Raji (cell line): ENCODE measurements around the gene NEXN.

Experiments used
- POLR2A ChIP-seq: IDR thresholded peaks from 2 replicates; pipeline ENCODE4 v1.6.1; 2011; ENCODE audit warnings: low read depth, low read length, control low read depth; ENCODE audit not compliant: insufficient read depth

The NEXN gene

GRCh38 chr1:77940921-77941570 lies 52.6 kb downstream of the NEXN start:
- TF ChIP-seq POLR2A, result no peak

DNA sequence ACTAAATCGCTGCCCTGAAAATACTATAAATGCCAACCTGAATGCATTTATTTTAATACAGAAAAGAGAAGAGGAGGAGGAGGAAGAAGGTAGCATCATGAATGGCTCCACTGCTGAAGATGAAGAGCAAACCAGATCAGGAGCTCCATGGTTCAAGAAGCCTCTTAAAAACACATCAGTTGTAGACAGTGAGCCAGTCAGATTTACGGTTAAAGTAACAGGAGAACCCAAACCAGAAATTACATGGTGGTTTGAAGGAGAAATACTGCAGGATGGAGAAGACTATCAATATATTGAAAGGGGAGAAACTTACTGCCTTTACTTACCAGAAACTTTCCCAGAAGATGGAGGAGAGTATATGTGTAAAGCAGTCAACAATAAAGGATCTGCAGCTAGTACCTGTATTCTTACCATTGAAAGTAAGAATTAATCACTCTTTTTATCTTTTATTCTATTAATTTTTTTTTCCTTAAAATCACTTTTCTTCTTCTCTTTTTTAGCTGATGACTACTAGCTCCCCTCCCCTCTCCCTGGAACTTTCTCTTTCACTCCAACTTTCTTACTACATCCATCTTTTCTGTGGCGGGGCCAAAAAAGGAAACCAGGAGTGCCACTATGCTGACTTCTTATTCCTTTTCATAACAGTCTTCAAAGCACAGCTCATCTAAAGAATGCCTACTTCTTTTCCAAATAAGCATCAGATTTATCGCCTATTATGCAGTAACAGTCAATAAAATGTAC lies 54.1 kb downstream of the NEXN start:
- TF ChIP-seq POLR2A, result no peak

DNA sequence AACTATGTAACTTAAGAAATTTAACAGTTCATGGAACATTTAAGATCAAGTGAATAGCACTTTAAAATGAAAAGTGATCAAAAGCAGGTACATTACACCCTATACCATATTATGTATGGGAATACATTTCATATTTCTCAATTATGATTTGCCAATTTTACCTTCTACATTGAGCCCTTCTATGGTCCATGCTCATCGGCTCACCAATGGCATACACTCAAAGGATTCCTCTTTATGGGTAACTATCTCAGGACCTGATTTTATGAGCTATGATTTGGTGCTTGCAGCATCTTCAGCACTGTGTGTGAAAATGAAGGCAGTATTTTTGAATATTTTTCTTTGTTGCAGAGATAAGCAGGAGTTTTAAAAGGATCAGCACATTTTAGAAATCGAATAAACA lies 56.9 kb downstream of the NEXN start:
- no peak for TF ChIP-seq POLR2A

DNA sequence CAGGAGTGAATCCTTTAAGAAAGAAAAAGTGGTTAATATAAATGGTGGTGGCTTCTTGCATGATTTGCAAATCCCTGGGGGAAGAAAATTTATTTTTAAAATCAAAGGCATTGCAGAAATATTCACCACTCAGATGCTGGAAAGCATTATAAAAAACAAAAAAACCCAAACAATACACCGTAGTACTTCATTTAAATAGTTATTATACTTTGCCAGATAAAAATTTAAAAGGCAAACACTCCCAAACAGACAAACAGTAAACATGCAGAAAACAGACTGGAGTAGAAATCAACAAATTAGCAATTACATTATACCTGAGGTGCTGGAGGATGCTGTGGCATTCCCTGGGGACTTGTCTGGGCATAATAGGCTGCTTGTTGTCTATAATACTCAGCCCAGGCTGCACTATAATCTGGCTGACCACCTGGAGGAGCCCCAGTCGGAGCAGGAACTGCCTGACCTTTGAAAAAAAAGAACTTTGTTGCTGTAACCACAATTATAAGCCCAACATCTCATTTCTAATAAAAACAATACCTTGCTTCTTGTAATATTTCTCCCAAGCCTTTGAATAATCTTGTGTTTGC lies 60.5 kb downstream of the NEXN start:
- TF ChIP-seq POLR2A, result no peak

- no peak for TF ChIP-seq POLR2A
Observed at GRCh38 chr1:77950873-77951272, 62.4 kb downstream of the NEXN start.

- TF ChIP-seq POLR2A, result no peak
Observed at GRCh38 chr1:77951328-77951727, 62.9 kb downstream of the NEXN start.

- TF ChIP-seq POLR2A, result no peak
Observed at GRCh38 chr1:77953907-77954306, 65.5 kb downstream of the NEXN start.

DNA sequence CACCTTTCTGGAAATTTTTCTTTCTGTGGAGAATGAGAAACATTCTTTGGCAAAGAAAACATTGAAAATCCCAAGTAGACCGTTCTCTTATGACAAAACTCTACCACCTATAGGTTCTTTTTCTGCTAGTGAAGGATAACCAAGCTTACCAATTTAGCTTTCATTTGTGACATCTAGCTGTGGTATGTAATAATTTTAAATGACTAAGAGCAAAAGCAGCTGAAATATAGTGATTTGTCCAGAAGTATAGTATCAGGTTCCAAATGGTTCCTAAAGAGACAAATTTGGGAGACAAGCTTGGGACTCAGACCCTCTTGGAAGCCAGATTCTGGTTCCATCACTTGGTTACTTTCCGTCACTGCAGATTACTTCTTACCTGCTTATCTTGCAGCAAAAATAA lies 66.1 kb downstream of the NEXN start:
- no peak for TF ChIP-seq POLR2A

DNA sequence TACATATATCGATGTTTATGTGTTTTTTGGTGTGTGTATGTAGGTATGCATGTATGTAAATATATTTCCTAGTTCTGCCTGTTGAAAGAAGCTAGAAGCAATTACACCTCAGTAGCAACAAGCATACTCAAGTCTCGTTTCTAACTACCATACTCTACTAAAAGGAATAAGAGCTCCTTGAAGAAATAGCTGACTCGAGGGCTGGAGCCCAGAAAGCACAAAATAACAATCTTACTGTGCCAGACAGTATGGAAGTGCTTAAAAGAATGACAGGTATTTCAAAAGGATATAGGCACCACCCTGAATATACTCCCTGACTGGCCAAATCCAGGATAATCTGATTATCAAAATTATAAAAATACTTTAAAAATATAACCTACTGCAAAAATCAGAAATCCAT lies 67.3 kb downstream of the NEXN start:
- TF ChIP-seq POLR2A, result no peak

GRCh38 chr1:77956464-77956863 lies 68.0 kb downstream of the NEXN start:
- TF ChIP-seq POLR2A, result no peak

DNA sequence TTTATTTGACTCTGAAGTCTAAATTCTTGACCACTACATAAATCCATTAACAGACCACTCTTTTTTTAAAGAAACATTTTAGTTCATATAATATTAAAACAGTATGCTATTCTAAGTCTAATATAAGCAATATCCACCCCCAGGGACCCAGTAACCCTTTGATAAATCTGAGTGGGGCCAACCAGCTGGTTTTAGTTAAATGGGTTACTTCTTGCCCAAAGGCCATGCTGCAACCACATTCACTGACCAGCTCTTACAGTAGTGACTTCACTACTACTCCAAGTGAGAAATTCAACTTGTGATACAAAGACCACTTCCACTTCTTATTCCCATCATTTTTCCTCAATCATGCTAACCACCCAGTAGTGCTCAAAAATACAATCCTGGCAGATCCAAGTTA lies 70.0 kb downstream of the NEXN start:
- TF ChIP-seq POLR2A, result no peak

GRCh38 chr1:77958850-77959249 lies 70.4 kb downstream of the NEXN start:
- TF ChIP-seq POLR2A, result no peak

DNA sequence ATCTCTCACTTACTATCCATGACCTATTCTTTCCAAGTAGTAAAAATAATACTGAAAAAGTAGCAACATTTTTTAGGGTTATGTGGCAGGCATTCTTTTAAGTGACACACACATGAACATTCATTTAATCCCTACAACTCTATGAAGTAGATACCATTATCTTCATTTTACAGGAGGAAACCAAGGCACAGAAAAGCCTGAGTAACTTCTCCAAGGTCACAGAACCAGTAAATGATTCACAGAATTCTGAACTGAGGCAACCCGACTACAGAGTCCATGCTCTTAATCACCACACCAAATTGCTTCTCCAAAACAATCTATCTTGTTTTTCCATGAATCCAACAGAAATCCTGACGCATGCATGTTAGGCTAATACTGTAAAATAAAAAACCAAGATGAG lies 73.0 kb downstream of the NEXN start:
- TF ChIP-seq POLR2A, result no peak

DNA sequence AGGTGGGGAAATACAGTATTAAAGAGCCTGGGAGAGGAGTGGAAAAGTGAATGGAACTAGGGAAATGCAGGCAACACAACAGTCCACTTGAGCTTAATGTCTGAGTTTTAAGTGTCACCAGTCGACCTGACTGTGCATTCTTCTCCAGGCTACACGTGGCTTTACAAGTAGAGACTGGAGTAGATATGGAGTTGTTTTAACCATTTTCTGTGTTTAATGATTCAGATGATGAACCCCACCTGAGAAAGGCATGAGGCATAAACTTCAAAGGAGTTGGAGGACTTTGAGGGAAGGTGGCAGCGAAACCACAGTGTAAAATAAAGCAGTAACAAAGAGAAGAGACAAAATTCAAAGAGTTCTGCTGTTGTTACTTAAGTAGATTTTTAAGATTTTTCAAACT lies 77.9 kb downstream of the NEXN start:
- TF ChIP-seq POLR2A, result no peak

GRCh38 chr1:77970192-77970591 lies 81.8 kb downstream of the NEXN start:
- TF ChIP-seq POLR2A, result no peak

GRCh38 chr1:77972080-77972479 lies 83.7 kb downstream of the NEXN start:
- no peak for TF ChIP-seq POLR2A
